HG03025 (cell line): ENCODE results near the gene CGB2.
"Not testable (repeated sequence)": the region's sequence is repeated elsewhere in the genome, so short reads cannot be mapped to it uniquely, and the experiment has no call there.

Experiments
- ATAC-seq: cut with Tn5 transposase; IDR thresholded peaks from one replicate; pipeline ENCODE4 v1.9.1; 2021; ENCODE audit warnings: mild to moderate bottlenecking, moderate library complexity; ENCODE audit not compliant: unreplicated experiment, low FRiP score

The CGB2 gene

GRCh38 chr19:49009828-49010227 is 21.9 kb upstream of the CGB2 start:
- no peak for ATAC-seq

GRCh38 chr19:49010453-49010852 is 21.2 kb upstream of the CGB2 start:
- ATAC-seq = no peak

DNA sequence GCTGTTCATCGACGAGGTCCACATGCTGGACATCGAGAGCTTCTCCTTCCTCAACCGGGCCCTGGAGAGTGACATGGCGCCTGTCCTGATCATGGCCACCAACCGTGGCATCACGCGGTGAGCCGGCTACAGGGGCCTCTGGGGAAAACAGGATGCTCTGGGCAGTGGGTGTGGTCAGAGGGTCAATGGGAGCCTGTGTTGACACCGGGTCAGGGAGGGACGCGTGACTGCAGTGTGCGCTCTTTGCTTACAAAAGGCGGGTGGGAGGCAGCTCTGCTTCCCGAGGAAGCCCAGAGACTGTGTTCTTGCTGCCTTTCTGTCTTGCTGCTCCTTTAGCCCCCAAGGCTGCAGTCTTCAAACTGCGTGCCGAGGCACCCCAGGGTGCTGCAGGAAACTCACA is 20.5 kb upstream of the CGB2 start:
- ATAC-seq = no peak

DNA sequence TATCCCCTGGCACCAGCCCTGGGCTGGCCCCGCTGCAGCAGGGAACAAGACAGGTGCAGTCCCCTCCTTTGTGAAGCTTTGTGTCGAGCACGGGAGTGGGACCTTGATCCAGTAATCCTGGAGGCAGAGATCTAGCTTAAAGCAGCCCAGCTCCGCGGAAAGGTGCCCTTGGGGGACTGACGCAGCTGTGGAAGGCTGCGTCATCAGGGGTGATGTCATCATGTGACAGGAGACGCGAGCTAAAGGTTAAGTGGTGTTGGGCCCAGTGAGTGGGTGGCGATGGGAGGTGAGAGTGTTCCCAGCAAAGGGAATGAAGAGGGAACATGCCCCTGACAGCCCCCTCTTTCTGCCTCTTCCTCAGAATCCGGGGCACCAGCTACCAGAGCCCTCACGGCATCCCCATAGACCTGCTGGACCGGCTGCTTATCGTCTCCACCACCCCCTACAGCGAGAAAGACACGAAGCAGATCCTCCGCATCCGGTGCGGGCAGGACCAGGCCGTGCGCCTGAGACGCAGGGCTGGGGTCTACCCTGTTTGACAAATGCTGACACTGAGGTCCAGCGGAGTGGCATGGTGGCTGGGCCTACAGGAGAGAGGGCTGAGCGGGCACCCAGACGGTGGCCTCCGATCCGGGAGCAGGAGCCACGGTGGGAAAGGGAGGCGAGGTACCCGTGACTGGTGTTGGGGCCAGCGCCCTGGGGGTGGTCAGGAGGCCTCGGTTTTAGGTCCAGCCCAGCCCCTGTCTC is 17.4 kb upstream of the CGB2 start:
- ATAC-seq = no peak

- ATAC-seq = no peak
These were observed 16.8 kb upstream of the CGB2 start for GRCh38 chr19:49014870-49015255.

GRCh38 chr19:49016067-49016839 is 15.4 kb upstream of the CGB2 start:
- ATAC-seq = no peak

DNA sequence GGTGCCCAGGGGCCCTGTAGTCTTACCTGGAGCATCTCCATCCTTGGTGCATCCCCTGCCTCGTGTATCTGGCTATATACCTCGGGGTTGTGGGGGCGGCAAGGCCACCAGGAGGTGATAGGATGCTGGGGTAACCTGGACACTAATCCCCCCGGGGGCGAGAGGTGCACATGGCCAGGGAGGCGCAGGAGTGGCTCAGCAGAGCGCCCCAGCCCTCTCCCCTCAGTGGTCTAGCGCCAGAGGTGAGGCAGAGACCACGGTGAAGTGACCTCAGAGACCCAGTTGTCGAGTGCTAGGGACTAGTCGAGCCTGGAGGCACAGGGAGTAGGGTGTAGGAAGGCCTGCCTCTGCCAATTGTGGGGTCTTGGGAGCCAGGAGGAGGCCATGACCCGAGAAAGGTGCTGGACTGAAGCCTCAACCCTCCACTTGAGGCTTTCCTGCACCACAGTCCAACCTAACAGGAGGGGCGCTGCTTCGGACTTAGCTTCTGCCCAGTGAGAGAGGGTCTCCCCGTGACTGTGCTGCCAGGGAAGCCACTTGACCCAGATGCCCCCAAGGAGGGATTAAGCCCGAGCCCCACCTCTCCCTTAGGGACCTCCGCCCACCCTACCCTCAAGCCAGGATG is 14.5 kb upstream of the CGB2 start, which contains the start of gene LHB:
LHB (minus strand) TSS at position 51 of the 625 bp plus-strand sequence; CDS start at position 41, 10 bp downstream.
- ATAC-seq = no peak

DNA sequence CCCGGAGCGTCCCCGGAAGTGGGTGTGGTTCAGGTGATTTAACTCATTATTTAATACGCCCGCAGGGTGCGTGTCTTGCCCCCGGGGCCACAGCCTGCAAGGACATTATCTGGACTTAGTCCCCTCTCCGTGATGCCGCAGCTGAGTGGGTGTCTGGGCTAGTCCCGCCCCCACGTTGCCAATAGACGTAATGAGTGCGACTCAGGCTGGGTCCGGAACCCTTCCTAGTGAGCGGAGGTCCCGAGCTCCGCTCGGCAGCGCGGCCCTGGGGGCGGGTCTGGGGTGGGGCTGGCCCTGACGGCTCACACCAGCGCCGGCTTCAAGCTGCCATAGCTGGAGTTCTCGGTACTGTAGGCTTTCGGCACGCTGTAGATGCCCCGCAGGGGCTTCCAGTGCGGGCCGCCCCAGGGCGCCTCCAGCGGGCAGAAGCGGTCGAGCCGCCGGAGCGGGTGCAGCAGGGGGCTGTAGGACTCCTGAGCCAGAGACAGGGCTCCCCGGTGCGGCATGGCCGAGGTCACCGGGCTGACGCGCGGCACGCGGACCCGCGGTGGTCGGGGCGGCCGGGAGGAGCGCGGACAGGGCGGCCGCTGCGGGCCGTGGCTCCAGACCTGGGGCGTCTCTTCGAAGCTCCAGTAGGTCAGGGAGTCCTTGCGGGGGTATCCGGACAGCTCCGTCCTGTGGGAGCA is 13.9 kb upstream of the CGB2 start:
- no peak for ATAC-seq

- ATAC-seq = not testable (repeated sequence)
These were observed 13.1 kb upstream of the CGB2 start for GRCh38 chr19:49018388-49019241.

DNA sequence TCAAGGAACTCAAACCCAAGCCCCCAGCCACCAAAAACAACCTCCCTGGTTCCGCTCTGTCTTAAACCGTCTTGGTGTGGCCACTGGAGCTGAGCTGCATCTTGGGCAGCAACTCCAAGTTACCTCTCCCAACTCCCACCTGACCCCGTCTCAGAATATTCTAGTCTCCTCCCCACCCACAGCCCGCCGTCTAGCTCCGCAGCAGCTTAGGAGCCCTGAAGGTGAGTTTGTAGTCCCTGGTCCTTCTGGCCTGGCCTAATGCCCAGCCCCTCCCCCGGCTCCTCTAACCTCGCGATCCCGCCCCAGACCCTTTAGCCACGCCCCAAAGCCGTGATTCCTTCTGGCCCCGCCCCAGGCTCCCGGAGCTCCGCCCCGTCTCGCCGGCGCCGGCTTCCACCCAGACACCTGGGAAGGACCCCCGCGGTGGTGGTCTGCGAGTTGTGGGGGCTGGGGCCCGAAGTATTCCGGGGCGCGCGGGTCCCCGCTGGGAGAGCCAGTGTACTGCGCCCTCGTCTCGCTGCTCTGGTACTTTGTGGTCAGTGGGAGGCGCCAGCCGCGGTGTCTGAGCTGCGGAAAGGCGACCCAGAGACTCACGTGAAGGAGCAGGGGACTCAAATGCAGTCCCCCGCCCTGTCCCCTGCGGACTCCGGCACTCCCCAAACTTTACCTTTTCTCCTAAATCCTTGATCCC is 12.3 kb upstream of the CGB2 start:
- ATAC-seq = no peak

DNA sequence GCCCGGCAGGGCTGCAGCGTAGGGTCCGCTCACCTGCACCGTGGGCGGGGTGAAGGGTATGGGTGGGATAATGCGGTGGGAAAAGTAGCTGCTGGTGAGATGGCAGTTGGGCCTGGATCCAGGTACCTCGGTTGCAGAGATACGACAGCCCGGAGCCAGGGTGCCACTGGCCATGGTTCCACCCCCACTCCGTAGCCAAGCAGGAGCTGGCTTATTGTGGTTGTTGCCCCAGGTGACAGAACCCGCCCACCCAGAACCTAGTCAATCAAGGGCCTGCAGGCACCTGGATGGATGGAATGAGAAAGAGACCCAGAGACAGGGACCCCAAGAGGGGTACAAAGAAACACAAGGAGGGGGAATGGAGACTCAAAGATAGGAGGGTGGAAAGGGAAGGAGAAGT is 11.3 kb upstream of the CGB2 start:
- no peak for ATAC-seq

DNA sequence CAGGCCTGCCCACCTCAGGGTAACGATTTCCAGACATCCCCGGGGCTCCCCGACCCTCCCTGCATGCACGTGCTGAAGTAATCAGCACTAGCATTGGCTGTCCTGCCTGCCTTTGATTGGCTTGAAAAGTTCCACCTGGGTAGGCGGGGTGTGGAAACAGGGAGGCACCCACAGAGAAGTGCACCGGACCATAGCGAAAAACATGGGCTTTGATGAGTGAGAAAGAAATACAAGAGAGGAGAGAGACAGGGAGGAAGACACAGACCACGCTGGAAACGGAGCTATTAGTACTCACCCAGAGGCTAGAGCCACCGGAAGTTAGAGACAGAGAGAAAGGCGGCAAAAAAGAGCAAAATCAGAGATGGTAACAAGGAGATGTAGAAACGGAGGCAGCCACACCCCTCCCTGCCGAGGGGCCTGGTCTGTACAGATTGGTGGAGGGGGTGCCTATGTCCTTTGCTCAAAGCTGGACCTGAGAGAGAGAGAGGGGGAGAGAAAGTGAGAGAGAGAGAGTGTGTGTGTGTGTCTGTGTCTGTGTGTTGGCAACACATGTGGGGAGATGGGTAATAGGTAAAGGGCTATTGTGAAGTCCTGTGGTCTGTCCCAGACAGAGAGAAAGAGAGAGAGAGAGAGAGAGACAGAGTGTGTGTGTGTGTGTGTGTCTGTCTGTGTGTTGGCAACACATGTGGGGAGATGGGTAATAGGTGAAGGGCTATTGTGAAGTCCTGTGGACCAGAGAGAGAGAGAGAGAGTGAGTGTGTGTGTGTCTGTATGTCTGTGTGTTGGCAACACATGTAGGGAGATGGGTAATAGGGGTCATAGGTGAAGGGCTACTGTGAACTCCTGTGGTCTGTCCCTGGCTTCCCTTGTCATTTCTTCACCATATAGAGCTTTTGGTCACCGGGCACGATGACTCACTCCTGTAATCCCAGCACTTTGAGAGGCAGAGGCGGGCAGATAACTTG is 10.5 kb upstream of the CGB2 start:
- no peak for ATAC-seq

DNA sequence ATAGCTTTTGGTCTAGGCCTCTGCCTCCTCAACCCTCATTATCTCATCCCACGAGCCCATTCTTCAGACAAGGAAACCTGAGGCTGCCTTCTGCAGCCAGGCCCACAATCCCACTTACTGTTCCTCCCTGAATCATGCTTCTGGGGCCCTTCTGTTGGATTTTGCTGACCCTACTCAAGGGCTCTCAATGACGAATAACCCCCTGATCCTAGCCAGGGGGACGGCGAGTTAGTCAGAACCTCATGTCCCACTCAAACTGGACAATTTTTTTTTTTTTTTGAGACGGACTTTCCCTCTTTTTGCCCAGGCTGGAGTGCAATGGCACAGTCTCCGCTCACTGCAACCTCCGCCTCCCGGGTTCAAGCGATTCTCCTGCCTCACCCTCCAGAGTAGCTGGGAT is 9.6 kb upstream of the CGB2 start:
- no peak for ATAC-seq

DNA sequence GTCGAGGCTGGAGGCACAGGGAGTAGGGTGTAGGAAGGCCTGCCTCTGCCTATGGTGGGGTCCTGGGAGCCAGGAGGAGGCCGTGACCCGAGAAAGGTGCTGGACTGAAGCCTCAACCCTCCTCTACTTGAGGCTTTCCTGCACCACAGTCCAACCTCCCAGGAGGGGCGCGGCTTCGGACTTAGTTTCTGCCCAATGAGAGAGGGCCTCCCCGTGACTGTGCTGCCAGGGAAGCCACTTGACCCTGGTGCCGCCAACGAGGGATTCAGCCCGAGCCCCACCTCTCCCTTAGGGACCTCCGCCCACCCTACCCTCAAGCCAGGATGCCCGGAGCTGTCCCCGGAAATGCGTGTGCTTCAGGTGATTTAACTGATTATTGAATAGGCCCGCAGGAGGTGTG is 7.5 kb upstream of the CGB2 start, which contains the start of gene CGB3:
CGB3 (minus strand) TSS at position 101 of the 400 bp plus-strand sequence. CDS start 362 bp downstream, outside the sequence.
- not testable (repeated sequence) for ATAC-seq

GRCh38 chr19:49025088-49025487 is 6.6 kb upstream of the CGB2 start:
- not testable (repeated sequence) for ATAC-seq

- not testable (repeated sequence) for ATAC-seq
These were observed 6.1 kb upstream of the CGB2 start for GRCh38 chr19:49025599-49025998.

DNA sequence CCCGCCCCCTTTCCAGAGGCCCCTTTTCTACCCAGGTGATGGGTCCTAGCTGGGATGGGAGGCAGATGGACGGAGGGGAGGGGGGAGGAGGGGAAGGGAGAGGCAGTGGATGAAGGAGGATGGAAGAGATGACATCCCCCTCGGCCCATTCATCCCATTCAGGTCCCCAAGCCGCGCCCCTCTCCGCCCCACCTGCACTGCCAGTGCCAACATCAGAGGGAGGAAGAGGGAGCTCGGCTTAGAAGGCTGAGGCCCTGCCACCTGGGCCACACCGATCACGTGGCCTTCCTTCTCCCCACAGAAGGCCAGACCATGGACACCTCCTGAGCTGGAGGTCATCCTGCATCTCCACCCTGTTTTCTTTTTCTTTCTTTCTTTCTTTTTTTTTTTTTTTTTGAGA is 3.0 kb upstream of the CGB2 start:
- ATAC-seq = not testable (repeated sequence)

DNA sequence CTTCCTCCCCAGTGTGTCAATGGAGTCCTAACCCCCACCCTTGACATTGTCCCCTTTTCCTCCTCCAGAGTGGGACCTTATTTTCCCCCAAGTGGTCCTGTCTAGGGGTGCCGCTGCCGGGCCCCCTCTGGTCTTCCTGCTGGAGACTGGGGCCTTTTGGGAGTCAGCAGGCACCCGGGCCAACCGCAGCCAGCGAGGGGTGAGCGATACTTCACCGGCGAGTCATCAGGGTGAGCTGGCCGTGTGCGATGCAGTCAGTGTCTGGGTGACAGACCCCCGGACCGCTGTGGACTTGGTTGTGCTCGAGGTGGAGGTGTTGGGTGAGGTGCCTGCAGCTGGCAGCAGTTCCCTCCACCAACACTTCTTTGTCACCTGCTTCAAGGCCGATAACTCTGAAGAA is 1.9 kb upstream of the CGB2 start:
- ATAC-seq = not testable (repeated sequence)
